ENCODE measurements around the gene BBS9. TPM values are rescaled to one million over a fixed set of nuclear protein-coding genes. Genes with fewer than 3 reads are reported as not detected.
"Not testable (repeated sequence)": the region's sequence is repeated elsewhere in the genome, so short reads cannot be mapped to it uniquely, and the experiment has no call there.

The BBS9 gene
- total and polyA plus RNA-seq, 4 donors, result 3.5 to 37.2 (median 14.2) TPM

DNA sequence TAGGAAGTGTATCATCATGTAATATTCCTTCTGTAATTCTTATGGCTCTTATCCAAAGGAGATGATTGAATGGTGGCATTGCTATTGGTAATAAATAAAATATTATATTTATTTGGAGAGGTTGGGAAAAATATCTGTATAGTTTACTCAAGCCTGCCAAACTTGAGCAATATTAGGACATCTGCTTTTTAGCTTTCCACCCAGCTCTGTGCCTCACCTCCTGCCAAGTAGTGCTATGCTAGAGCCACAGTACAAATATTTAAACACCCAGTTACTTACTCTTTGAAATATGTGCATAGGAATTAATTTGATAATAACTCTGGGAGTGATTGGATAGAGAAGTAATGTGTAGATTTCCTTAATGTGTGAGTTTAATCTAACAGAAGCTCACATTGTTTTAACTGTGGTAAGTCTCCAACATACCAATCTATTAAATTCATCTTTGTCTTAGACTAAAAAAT lies 129.2 kb downstream of the BBS9 start:
- no peak overlapping the region for H3K27ac ChIP-seq (ENCODE audit: low read depth in 1 of 2, low read length in 2 of 2)
- H3K4me3 ChIP-seq (ENCODE audit: low read length in 2 of 2), result no peak overlapping the region
- H3K27me3 ChIP-seq (ENCODE audit: control insufficient read depth in 1 of 2, insufficient read depth in 2 of 2, low read length in 1 of 2), result no peaks in the 10 kb centered on the region
- H3K36me3 ChIP-seq (ENCODE audit: control insufficient read depth in 1 of 2, insufficient read depth in 2 of 2, low read length in 1 of 2), result no peaks in the 10 kb centered on the region
- no peaks in the 10 kb centered on the region for H3K4me1 ChIP-seq (ENCODE audit: control insufficient read depth in 1 of 2, insufficient read depth in 2 of 2, low read length in 2 of 2)
- DNase-seq (no peak), ATAC-seq (ENCODE audit: low FRiP score) (no peak)
- no peaks in the 10 kb centered on the region for H3K9me3 ChIP-seq (ENCODE audit: control insufficient read depth, low read length)
- intact Hi-C loops (cut with DNase I), result no loop called here

DNA sequence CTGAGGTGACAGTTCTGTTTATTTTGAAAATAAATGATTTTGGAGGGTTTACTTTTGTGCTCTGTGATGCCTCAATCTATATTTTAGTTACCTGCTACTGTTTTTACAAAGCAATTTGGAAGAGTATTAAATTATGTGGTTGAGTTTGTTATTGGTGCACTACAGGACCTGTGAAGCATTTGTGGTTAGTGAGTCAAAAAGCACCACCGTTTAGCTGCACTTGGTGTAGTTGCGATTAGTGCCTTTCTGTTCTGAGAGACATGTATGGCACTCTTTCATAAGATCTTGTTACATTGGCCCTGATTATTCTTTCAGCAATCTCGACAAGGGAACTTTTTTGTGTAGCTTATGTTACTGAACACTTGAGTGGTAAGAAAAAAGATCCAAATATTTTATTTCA lies 132.2 kb downstream of the BBS9 start:
- H3K9me3 ChIP-seq (ENCODE audit: control insufficient read depth, low read length), result no peaks in the 10 kb centered on the region
- WGBS, 2 donors, result 64 to 76% methylated on average over 3 of the region's 3 CpGs
- no peak overlapping the region for H3K4me3 ChIP-seq (ENCODE audit: low read length in 2 of 2)
- no peaks in the 10 kb centered on the region for H3K27me3 ChIP-seq (ENCODE audit: control insufficient read depth in 1 of 2, insufficient read depth in 2 of 2, low read length in 1 of 2)
- no peaks in the 10 kb centered on the region for H3K36me3 ChIP-seq (ENCODE audit: control insufficient read depth in 1 of 2, insufficient read depth in 2 of 2, low read length in 1 of 2)
- no peak overlapping the region for H3K27ac ChIP-seq (ENCODE audit: low read depth in 1 of 2, low read length in 2 of 2)
- intact Hi-C loops (cut with DNase I), result no loop called here
- ATAC-seq (ENCODE audit: low FRiP score) (no peak), DNase-seq (no peak)
- no peaks in the 10 kb centered on the region for H3K4me1 ChIP-seq (ENCODE audit: control insufficient read depth in 1 of 2, insufficient read depth in 2 of 2, low read length in 2 of 2)

DNA sequence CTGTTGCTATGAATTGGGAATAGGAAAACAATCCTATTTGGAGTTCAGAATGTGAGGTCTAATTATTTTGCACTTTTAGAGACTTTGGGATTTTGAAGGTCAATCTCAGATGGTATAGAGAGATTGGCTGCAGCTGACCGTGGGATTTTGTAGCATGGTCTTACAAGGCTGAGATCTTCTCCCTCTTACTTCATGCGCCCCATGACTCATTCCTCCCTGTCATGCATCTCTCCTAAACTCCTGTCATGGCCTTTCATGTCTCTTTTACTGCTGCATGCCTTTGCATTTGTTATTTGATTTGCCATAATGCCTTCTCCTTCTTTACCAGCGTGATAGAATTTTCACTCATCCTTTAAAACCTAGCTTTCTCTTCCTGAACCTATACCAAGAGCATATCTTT lies 133.1 kb downstream of the BBS9 start:
- WGBS, 2 donors, result 93 to 94% methylated on average over 3 of the region's 3 CpGs
- Histone ChIP-seq H3K4me3 (ENCODE audit: low read length in 2 of 2) (no peak overlapping the region), H3K27me3 (ENCODE audit: control insufficient read depth in 1 of 2, insufficient read depth in 2 of 2, low read length in 1 of 2) (no peaks in the 10 kb centered on the region), H3K27ac (ENCODE audit: low read depth in 1 of 2, low read length in 2 of 2) (no peak overlapping the region), H3K9me3 (ENCODE audit: control insufficient read depth, low read length) (no peaks in the 10 kb centered on the region), H3K36me3 (ENCODE audit: control insufficient read depth in 1 of 2, insufficient read depth in 2 of 2, low read length in 1 of 2) (no peaks in the 10 kb centered on the region), H3K4me1 (ENCODE audit: control insufficient read depth in 1 of 2, insufficient read depth in 2 of 2, low read length in 2 of 2) (no peaks in the 10 kb centered on the region)
- ATAC-seq (ENCODE audit: low FRiP score), result no peak
- intact Hi-C loops (cut with DNase I), result no loop called here
- DNase-seq, result no peak

DNA sequence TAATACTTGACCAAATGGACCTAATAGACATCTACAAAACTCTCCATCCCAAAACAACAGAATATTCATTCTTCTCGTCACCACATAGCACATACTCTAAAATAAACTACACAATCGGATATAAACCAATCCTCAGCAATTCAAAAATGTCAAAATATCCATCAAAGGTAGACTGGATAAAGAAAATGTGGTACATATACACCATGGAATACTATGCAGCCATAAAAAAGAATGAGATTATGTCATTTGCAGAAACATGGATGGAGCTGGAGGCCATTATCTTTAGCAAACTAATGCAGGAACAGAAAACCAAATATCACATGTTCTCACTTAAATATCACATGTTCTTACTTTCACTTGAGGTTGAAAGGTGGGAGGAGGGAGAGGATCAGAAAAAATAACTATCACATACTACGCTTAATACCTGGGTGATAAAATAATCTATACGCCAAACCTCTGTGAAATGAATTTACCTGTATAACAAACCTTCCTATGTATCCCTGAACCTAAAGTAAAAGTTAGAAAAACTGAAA lies 142.5 kb downstream of the BBS9 start:
- H3K27me3 ChIP-seq (ENCODE audit: control insufficient read depth in 1 of 2, insufficient read depth in 2 of 2, low read length in 1 of 2); H3K27ac ChIP-seq (ENCODE audit: low read depth in 1 of 2, low read length in 2 of 2); DNase-seq; ATAC-seq (ENCODE audit: low FRiP score); H3K9me3 ChIP-seq (ENCODE audit: control insufficient read depth, low read length); H3K4me1 ChIP-seq (ENCODE audit: control insufficient read depth in 1 of 2, insufficient read depth in 2 of 2, low read length in 2 of 2); intact Hi-C loops (cut with DNase I); H3K4me3 ChIP-seq (ENCODE audit: low read length in 2 of 2); H3K36me3 ChIP-seq (ENCODE audit: control insufficient read depth in 1 of 2, insufficient read depth in 2 of 2, low read length in 1 of 2): not testable (repeated sequence)
- 98 to 99% methylated on average over 4 of the region's 4 CpGs for WGBS, 2 donors

DNA sequence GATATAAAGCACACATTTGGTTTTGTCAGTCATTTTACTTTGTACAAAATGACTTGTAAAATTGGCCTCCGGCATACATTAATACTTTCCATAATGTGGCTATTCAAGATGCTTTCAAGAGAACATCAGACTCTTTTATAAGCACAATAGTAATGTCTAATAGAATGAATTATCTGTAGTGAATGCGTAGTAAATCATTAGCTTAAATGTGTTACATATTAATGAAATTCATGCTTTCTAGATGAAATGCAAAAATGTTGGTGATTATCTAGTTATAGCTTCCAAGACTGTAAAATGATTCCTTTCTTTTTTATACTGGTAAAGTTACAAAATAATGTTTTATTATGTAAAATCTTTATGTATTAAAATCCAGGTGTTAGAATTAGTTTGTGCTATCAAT lies 144.0 kb downstream of the BBS9 start:
- intact Hi-C loops (cut with DNase I), result no loop called here
- 97 to 99% methylated on average over 2 of the region's 2 CpGs for WGBS, 2 donors
- Histone ChIP-seq H3K4me3 (ENCODE audit: low read length in 2 of 2) (no peak overlapping the region), H3K27ac (ENCODE audit: low read depth in 1 of 2, low read length in 2 of 2) (no peak overlapping the region), H3K36me3 (ENCODE audit: control insufficient read depth in 1 of 2, insufficient read depth in 2 of 2, low read length in 1 of 2) (peaks cover 3 to 6% of the 10 kb centered on the region in 2 donors), H3K9me3 (ENCODE audit: control insufficient read depth, low read length) (no peaks in the 10 kb centered on the region), H3K27me3 (ENCODE audit: control insufficient read depth in 1 of 2, insufficient read depth in 2 of 2, low read length in 1 of 2) (no peaks in the 10 kb centered on the region), H3K4me1 (ENCODE audit: control insufficient read depth in 1 of 2, insufficient read depth in 2 of 2, low read length in 2 of 2) (no peaks in the 10 kb centered on the region)
- ATAC-seq (ENCODE audit: low FRiP score) (no peak), DNase-seq (no peak)

DNA sequence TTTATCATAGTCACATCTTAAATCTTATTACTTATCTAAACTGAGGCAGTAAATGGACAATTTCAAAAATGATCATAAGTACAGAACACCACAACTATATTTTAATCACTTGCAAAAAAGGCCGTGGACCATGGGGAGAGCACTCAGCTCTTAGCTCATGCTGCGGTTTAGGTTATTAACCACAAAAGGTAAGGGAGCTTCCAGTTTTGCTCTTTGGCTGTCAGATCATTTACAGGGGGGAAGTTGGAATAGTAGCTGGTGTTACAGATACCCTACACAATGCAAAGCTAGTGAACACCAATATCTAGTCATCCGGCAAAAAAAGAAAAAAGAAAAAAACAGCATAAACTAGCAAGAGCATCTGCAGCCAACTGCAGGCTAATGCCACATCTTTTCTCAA lies 147.0 kb downstream of the BBS9 start:
- ATAC-seq (ENCODE audit: low FRiP score) (no peak), DNase-seq (no peak)
- H3K27me3 ChIP-seq (ENCODE audit: control insufficient read depth in 1 of 2, insufficient read depth in 2 of 2, low read length in 1 of 2), result no peaks in the 10 kb centered on the region
- no peaks in the 10 kb centered on the region for H3K4me1 ChIP-seq (ENCODE audit: control insufficient read depth in 1 of 2, insufficient read depth in 2 of 2, low read length in 2 of 2)
- 94 to 95% methylated on average over 3 of the region's 3 CpGs for WGBS, 2 donors
- intact Hi-C loops (cut with DNase I), result no loop called here
- no peak overlapping the region for H3K27ac ChIP-seq (ENCODE audit: low read depth in 1 of 2, low read length in 2 of 2)
- peaks cover 2% of the 10 kb centered on the region for H3K9me3 ChIP-seq (ENCODE audit: control insufficient read depth, low read length)
- peaks cover 5 to 6% of the 10 kb centered on the region in 2 donors for H3K36me3 ChIP-seq (ENCODE audit: control insufficient read depth in 1 of 2, insufficient read depth in 2 of 2, low read length in 1 of 2)
- no peak overlapping the region for H3K4me3 ChIP-seq (ENCODE audit: low read length in 2 of 2)

DNA sequence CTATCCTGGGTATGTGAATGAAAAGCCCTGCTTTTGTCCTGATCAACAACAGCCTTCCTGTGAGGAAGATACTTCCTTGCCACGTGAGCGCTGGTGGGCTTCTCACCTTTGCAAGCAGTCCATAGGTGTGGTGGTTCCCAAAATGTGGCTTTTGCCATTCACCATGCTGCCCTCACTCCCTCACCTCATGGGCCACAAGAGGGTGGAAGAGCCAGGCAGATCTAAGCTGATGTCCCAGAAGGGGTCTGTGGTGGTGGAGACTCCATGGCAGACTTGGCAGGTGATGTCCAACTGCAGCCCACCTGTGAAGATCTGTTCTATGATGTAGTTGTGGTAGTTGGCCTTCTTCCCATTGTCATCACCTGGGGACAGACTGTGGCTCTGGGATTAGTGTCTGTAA lies 147.4 kb downstream of the BBS9 start:
- no peaks in the 10 kb centered on the region for H3K4me1 ChIP-seq (ENCODE audit: control insufficient read depth in 1 of 2, insufficient read depth in 2 of 2, low read length in 2 of 2)
- peaks cover 2% of the 10 kb centered on the region for H3K9me3 ChIP-seq (ENCODE audit: control insufficient read depth, low read length)
- H3K27me3 ChIP-seq (ENCODE audit: control insufficient read depth in 1 of 2, insufficient read depth in 2 of 2, low read length in 1 of 2), result no peaks in the 10 kb centered on the region
- no peak overlapping the region for H3K4me3 ChIP-seq (ENCODE audit: low read length in 2 of 2)
- no peak for ATAC-seq (ENCODE audit: low FRiP score)
- peaks cover 5 to 6% of the 10 kb centered on the region in 2 donors for H3K36me3 ChIP-seq (ENCODE audit: control insufficient read depth in 1 of 2, insufficient read depth in 2 of 2, low read length in 1 of 2)
- intact Hi-C loops (cut with DNase I), result no loop called here
- 96 to 97% methylated on average over 2 of the region's 2 CpGs for WGBS, 2 donors
- no peak overlapping the region for H3K27ac ChIP-seq (ENCODE audit: low read depth in 1 of 2, low read length in 2 of 2)
- DNase-seq, result no peak

DNA sequence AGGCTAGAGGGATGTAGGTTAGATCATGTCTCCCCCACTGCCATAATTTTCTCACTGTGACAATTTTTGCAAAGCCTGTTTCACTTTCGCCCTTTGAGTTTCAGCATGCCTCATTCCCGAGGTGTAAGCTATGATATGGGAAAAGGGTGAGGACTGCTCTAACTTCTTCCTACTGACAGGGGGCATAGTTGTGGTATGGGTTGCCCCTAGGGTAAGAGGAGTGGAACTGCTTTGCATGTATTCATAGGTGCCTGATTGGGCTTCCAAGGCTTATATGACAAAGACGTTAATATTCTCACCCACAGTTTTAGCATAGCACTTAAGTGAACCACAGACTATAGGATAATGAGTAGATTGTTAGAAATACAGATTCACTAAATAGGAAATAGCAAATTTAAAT lies 148.7 kb downstream of the BBS9 start:
- ATAC-seq (ENCODE audit: low FRiP score), result no peak
- Histone ChIP-seq H3K27me3 (ENCODE audit: control insufficient read depth in 1 of 2, insufficient read depth in 2 of 2, low read length in 1 of 2) (no peaks in the 10 kb centered on the region), H3K4me3 (ENCODE audit: low read length in 2 of 2) (no peak overlapping the region), H3K9me3 (ENCODE audit: control insufficient read depth, low read length) (peaks cover 2% of the 10 kb centered on the region), H3K36me3 (ENCODE audit: control insufficient read depth in 1 of 2, insufficient read depth in 2 of 2, low read length in 1 of 2) (peaks cover 5 to 6% of the 10 kb centered on the region in 2 donors), H3K4me1 (ENCODE audit: control insufficient read depth in 1 of 2, insufficient read depth in 2 of 2, low read length in 2 of 2) (no peaks in the 10 kb centered on the region), H3K27ac (ENCODE audit: low read depth in 1 of 2, low read length in 2 of 2) (no peak overlapping the region)
- DNase-seq, result no peak
- intact Hi-C loops (cut with DNase I), result no loop called here
- 95 to 98% methylated on average over 3 of the region's 3 CpGs for WGBS, 2 donors

DNA sequence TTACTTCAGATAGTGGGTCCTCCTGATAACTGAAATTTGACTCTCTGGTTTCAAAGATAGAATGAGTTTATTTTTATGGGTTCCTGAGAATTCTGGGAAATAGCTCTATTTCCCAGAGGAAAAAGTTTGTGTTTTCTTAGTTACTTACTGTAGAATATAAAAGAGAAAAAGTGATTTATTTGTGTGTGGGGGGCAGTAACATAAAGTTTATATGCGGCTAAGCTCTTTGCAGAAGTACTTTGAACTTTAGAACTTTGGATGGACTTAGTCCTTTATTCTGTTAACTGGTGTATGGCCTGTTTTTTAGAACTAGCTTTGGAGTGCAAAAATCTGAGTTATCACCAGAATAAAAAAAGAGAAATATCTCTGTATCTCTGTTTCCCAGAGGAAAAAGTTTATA lies 157.1 kb downstream of the BBS9 start:
- 47 to 63% methylated on average over 1 of the region's 1 CpG for WGBS, 2 donors
- Histone ChIP-seq H3K4me3 (ENCODE audit: low read length in 2 of 2) (no peak overlapping the region), H3K27me3 (ENCODE audit: control insufficient read depth in 1 of 2, insufficient read depth in 2 of 2, low read length in 1 of 2) (no peaks in the 10 kb centered on the region), H3K9me3 (ENCODE audit: control insufficient read depth, low read length) (peaks cover 2% of the 10 kb centered on the region), H3K27ac (ENCODE audit: low read depth in 1 of 2, low read length in 2 of 2) (no peak overlapping the region), H3K4me1 (ENCODE audit: control insufficient read depth in 1 of 2, insufficient read depth in 2 of 2, low read length in 2 of 2) (no peaks in the 10 kb centered on the region), H3K36me3 (ENCODE audit: control insufficient read depth in 1 of 2, insufficient read depth in 2 of 2, low read length in 1 of 2) (peaks cover 0 to 2% of the 10 kb centered on the region in 2 donors)
- intact Hi-C loops (cut with DNase I), result no loop called here
- ATAC-seq (ENCODE audit: low FRiP score) (no peak), DNase-seq (no peak)

Measured in aorta (tissue), 5 donors.